Measurements from ENCODE around the gene TSC22D1. TPM values are rescaled to one million over a fixed set of nuclear protein-coding genes. Genes with fewer than 3 reads are reported as not detected.
A peak's percentile ranks its signal among the peaks of the same experiment; 100 is the strongest.

TSC22D1 gene
- total RNA-seq, 4 donors from 2014 or later, result 119 to 325 (median 193) TPM

- no peaks in the 10 kb centered on the region for H3K9me3 ChIP-seq
- TF ChIP-seq CTCF (IDR thresholded peaks at IDR 0.05 in 4 of 5, conservative IDR thresholded peaks at IDR 0.05 in 1 of 5) (no peak), POLR2A (IDR thresholded peaks at IDR 0.05) (no peak)
- H3K4me3 ChIP-seq, result no peak overlapping the region
- no peak for DNase-seq
- in situ Hi-C loops (cut with MboI; ENCODE audit: low sequenced_read_pairs in 4 of 4), result loop anchor here (5.0 to 25.0 kb wide), 10 partner anchors 123 to 533 kb away; no protein-coding TSS in a partner anchor
- H3K27me3 ChIP-seq, result no peaks in the 10 kb centered on the region
- peaks cover 38 to 45% of the 10 kb centered on the region in 2 donors for H3K4me1 ChIP-seq
- intact Hi-C loops (cut with DNase I; ENCODE audit: low total_unique reads), result loop anchor here (1.0 kb wide), 1 partner anchor 387 kb away; no protein-coding TSS in a partner anchor
- no peak for ATAC-seq
- peak overlapping the region in 2 of 4 donors; percentile 74 to 95 for H3K27ac ChIP-seq
- peaks cover 0 to 17% of the 10 kb centered on the region in 2 donors for H3K36me3 ChIP-seq
Observed at GRCh38 chr13:44438234-44438579, 137.9 kb downstream of the TSC22D1 start.

GRCh38 chr13:44437356-44438233 is 138.5 kb downstream of the TSC22D1 start:
- ATAC-seq (peak in 1 of 2 donors; percentile 22), DNase-seq (no peak)
- Histone ChIP-seq H3K27me3 (no peaks in the 10 kb centered on the region), H3K4me3 (peak overlapping the region; percentile 79 to 85 (median 82)), H3K36me3 (peaks cover 0 to 19% of the 10 kb centered on the region in 2 donors), H3K9me3 (no peaks in the 10 kb centered on the region), H3K27ac (peak overlapping the region; percentile 87 to 95 (median 92)), H3K4me1 (peaks cover 38 to 45% of the 10 kb centered on the region in 2 donors)
- TF ChIP-seq POLR2A (IDR thresholded peaks at IDR 0.05) (no peak), CTCF (IDR thresholded peaks at IDR 0.05 in 4 of 5, conservative IDR thresholded peaks at IDR 0.05 in 1 of 5) (peak; percentile 44 to 63 (median 61))
- intact Hi-C loops (cut with DNase I; ENCODE audit: low total_unique reads), result loop anchor here (1.0 to 2.0 kb wide), 4 partner anchors 201 to 529 kb away; no protein-coding TSS in a partner anchor
- in situ Hi-C loops (cut with MboI; ENCODE audit: low sequenced_read_pairs in 4 of 4), result loop anchor here (5.0 to 25.0 kb wide), 10 partner anchors 123 to 533 kb away; no protein-coding TSS in a partner anchor

DNA sequence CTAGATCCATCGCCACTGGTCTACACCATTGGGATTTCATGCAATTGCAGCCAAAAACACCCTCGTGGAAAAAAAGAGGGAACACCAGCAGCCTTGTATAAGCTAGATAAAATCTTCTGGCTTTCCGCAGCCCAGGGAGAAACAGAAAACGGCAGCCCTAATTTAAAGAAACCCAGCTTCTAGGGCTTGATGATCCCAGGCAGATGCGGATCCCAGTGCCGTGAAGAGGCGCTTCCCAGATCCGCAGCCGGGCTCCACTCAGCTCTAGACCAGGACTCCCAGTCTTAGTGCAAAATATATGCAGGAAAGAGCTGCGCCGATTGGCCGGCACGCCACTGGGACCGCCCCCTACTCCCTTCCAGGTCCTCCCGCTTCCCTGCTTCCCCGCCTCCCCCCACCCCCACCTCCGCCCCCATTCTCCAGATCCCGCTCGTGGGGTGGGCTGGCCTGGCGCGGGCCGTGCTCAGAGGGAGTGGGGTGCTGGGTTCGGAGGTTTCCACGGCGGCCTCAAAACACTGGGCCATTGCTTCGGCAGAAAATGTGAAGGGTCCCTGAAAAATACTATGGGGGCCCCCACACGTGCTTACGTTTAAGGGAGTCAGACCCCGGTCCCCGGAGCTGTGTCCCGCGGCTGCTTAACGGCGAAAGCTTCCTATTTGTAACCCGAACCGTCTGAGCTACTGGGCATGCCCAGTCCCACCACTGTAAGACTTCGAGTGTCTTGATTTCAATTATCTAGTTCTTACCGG is 139.4 kb downstream of the TSC22D1 start:
- peak overlapping the region; percentile 87 to 95 (median 92) for H3K27ac ChIP-seq
- in situ Hi-C loops (cut with MboI; ENCODE audit: low sequenced_read_pairs in 4 of 4) (loop anchor here (5.0 to 25.0 kb wide), 10 partner anchors 122 to 532 kb away; no protein-coding TSS in a partner anchor), intact Hi-C loops (cut with DNase I; ENCODE audit: low total_unique reads) (loop anchor here (2.0 kb wide), 3 partner anchors 200 to 528 kb away; no protein-coding TSS in a partner anchor)
- TF ChIP-seq POLR2A (IDR thresholded peaks at IDR 0.05), result peak; percentile 96 to 98
- no peak for TF ChIP-seq CTCF (IDR thresholded peaks at IDR 0.05 in 4 of 5, conservative IDR thresholded peaks at IDR 0.05 in 1 of 5)
- ATAC-seq (peak; percentile 76 to 78), DNase-seq (peak; percentile 94 to 95)
- H3K4me3 ChIP-seq, result peak overlapping the region; percentile 79 to 85 (median 82)
- no peaks in the 10 kb centered on the region for H3K27me3 ChIP-seq
- no peaks in the 10 kb centered on the region for H3K9me3 ChIP-seq
- H3K4me1 ChIP-seq, result peaks cover 34 to 48% of the 10 kb centered on the region in 2 donors
- peaks cover 0 to 19% of the 10 kb centered on the region in 2 donors for H3K36me3 ChIP-seq

DNA sequence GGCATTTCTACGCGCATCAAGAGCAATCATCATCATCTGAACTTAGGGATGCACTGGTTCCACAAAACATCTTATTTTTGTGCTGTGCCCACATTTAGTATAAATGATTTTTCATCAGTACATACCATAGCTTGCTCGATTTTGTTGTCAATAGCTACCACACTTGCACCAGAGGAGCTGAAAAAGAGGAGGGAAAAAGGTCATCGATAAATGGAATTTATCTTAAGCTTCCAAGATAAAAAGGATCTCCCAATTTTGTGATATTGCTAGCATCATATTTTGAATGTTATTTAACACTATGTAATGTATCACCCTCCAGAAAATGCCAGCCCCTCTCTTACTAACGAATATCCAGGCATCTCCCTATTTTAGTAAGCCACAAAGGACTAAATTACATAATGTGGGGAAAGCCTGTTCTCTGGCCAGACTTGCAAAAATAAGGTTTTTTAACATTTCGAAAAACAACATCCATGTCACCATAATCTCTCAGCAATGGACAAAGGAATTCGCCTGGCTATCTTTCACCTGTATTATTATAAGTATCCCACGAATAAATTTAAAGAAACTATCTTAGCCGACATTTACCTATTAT is 140.1 kb downstream of the TSC22D1 start:
- no peak for ATAC-seq
- Histone ChIP-seq H3K36me3 (peaks cover 0 to 19% of the 10 kb centered on the region in 2 donors), H3K4me3 (peak overlapping the region; percentile 79 to 85 (median 82)), H3K9me3 (no peaks in the 10 kb centered on the region), H3K27ac (peak overlapping the region; percentile 87 to 95 (median 92)), H3K4me1 (peaks cover 34 to 48% of the 10 kb centered on the region in 2 donors), H3K27me3 (no peaks in the 10 kb centered on the region)
- in situ Hi-C loops (cut with MboI; ENCODE audit: low sequenced_read_pairs in 4 of 4), result loop anchor here (5.0 to 25.0 kb wide), 10 partner anchors 121 to 531 kb away; no protein-coding TSS in a partner anchor
- TF ChIP-seq CTCF (IDR thresholded peaks at IDR 0.05 in 4 of 5, conservative IDR thresholded peaks at IDR 0.05 in 1 of 5), result no peak
- TF ChIP-seq POLR2A (IDR thresholded peaks at IDR 0.05), result no peak
- no peak for DNase-seq
- intact Hi-C loops (cut with DNase I; ENCODE audit: low total_unique reads), result loop anchor here (1.0 to 2.0 kb wide), 5 partner anchors 133 to 527 kb away; no protein-coding TSS in a partner anchor

All from gastrocnemius medialis (tissue), 4 donors.